IMR-90 (cell line): Measurements from ENCODE around the gene VBP1. TPM values are rescaled to one million over a fixed set of nuclear protein-coding genes. Genes with fewer than 3 reads are reported as not detected.

Experiments used
- ATAC-seq: fragments of 200-7000 bp; cut with Tn5 transposase; 2 replicates; pipeline ENCODE4 v1.9.1; 2020; ENCODE audit warnings: low read depth, mild to moderate bottlenecking, moderate library complexity
- BruUV-seq: library from RNA; stranded (reverse); fragments of 400-500 nt; replicated peaks from 2 replicates; lab custom pipeline; 2021; lab: Mats Ljungman, UMichigan
- CTCF ChIA-PET: fragments of 300-600 bp; formaldehyde crosslinking; extraction: SDS; loops from one replicate; lab custom pipeline; 2021; ENCODE audit warnings: antibody characterized with exemption; lab: Yijun Ruan, JAX
- POLR2A ChIA-PET: fragments of 300-600 bp; sonication (Branson Sonifier 250); formaldehyde crosslinking; loops from one replicate; lab custom pipeline; 2022; ENCODE audit warnings: antibody characterized with exemption; ENCODE audit not compliant: unreplicated experiment; lab: Charles Lee
- DNase-seq: peaks from one replicate; pipeline ENCODE4 v3.0.0; 2013
- H2AFZ ChIP-seq: replicated peaks from 2 replicates; pipeline ENCODE3; 2013; ENCODE audit warnings: low read length, mild to moderate bottlenecking; ENCODE audit not compliant: poor library complexity
- H2AK5ac ChIP-seq: 2 replicates; pipeline ENCODE4 v1.6.1; 2013; ENCODE audit warnings: low read depth, low read length, inconsistent platforms
- H2AK9ac ChIP-seq: replicated peaks from 2 replicates; pipeline ENCODE3; 2013; ENCODE audit warnings: mild to moderate bottlenecking, low read depth, low read length, moderate library complexity; ENCODE audit not compliant: poor library complexity
- H2BK120ac ChIP-seq: 2 replicates; pipeline ENCODE4 v1.6.1; 2013; ENCODE audit warnings: low read depth, low read length, inconsistent platforms
- H2BK15ac ChIP-seq: 3 replicates; pipeline ENCODE4 v1.6.1; 2013; ENCODE audit warnings: low read depth, low read length, inconsistent platforms
- H2BK20ac ChIP-seq: 2 replicates; pipeline ENCODE4 v1.6.1; 2013; ENCODE audit warnings: low read depth, mild to moderate bottlenecking, inconsistent platforms, low read length, moderate library complexity
- H2BK5ac ChIP-seq: 2 replicates; pipeline ENCODE4 v1.6.1; 2013; ENCODE audit warnings: mild to moderate bottlenecking, low read depth, low read length, inconsistent platforms; ENCODE audit not compliant: poor library complexity, severe bottlenecking
- H3K14ac ChIP-seq: replicated peaks from 2 replicates; pipeline ENCODE4 v1.6.1; 2013; ENCODE audit warnings: low read depth, low read length, inconsistent platforms
- H3K18ac ChIP-seq: 2 replicates; pipeline ENCODE4 v1.6.1; 2013; ENCODE audit warnings: low read depth, low read length, control low read depth
- H3K23ac ChIP-seq: 2 replicates; pipeline ENCODE4 v1.6.1; 2013; ENCODE audit warnings: low read depth, low read length, inconsistent platforms
- H3K27ac ChIP-seq: 2 replicates; pipeline ENCODE4 v1.5.1; 2013; ENCODE audit warnings: mild to moderate bottlenecking, control low read depth, low read length; ENCODE audit not compliant: insufficient read depth
- H3K27me3 ChIP-seq: 2 replicates; pipeline ENCODE4 v1.6.1; 2013; ENCODE audit warnings: low read length; ENCODE audit not compliant: control insufficient read depth, insufficient read depth
- H3K36me3 ChIP-seq: 2 replicates; pipeline ENCODE4 v1.6.1; 2013; ENCODE audit warnings: low read length, mixed read lengths; ENCODE audit not compliant: control insufficient read depth, insufficient read depth
- H3K4ac ChIP-seq: 2 replicates; pipeline ENCODE4 v1.6.1; 2013; ENCODE audit warnings: low read depth, low read length, inconsistent platforms
- H3K4me1 ChIP-seq: 2 replicates; pipeline ENCODE4 v1.6.1; 2013; ENCODE audit warnings: low read length, mixed read lengths; ENCODE audit not compliant: control insufficient read depth, insufficient read depth
- H3K4me2 ChIP-seq: 2 replicates; pipeline ENCODE4 v1.6.1; 2013; ENCODE audit warnings: low read depth, mild to moderate bottlenecking, control low read depth, low read length, moderate library complexity
- H3K4me3 ChIP-seq: 2 replicates; pipeline ENCODE4 v1.5.1; 2013; ENCODE audit warnings: low read depth, mild to moderate bottlenecking, control low read depth, low read length, moderate library complexity; ENCODE audit not compliant: insufficient read depth
- H3K56ac ChIP-seq: 2 replicates; pipeline ENCODE4 v1.6.1; 2013; ENCODE audit warnings: low read length, inconsistent platforms; ENCODE audit not compliant: insufficient read depth; ENCODE audit errors: extremely low read depth
- H3K79me1 ChIP-seq, 2 experiments: 2 replicates each; pipeline ENCODE4 v1.6.1; 2013; ENCODE audit warnings: low read length in 2 of 2, inconsistent platforms in 1 of 2, low read depth in 1 of 2
- H3K9ac ChIP-seq: 2 replicates; pipeline ENCODE4 v1.6.1; 2013; ENCODE audit warnings: low read depth, low read length, control low read depth
- H3K9me1 ChIP-seq: 2 replicates; pipeline ENCODE4 v1.6.1; 2013; ENCODE audit warnings: low read length, inconsistent platforms; ENCODE audit not compliant: insufficient read depth
- H3K9me3 ChIP-seq: 2 replicates; pipeline ENCODE4 v1.6.1; 2013; ENCODE audit warnings: low read length; ENCODE audit not compliant: control insufficient read depth, insufficient read depth
- H4K20me1 ChIP-seq: 2 replicates; pipeline ENCODE4 v1.6.1; 2013; ENCODE audit warnings: low read length, inconsistent platforms; ENCODE audit not compliant: insufficient read depth
- H4K5ac ChIP-seq: 2 replicates; pipeline ENCODE4 v1.6.1; 2013; ENCODE audit warnings: mild to moderate bottlenecking, low read depth, low read length, control low read depth
- H4K8ac ChIP-seq, 2 experiments: 2 replicates each; pipeline ENCODE4 v1.6.1; 2013; ENCODE audit warnings: low read depth in 2 of 2, low read length in 2 of 2, control low read depth in 1 of 2, inconsistent platforms in 1 of 2
- H4K91ac ChIP-seq: 2 replicates; pipeline ENCODE4 v1.6.1; 2013; ENCODE audit warnings: low read depth, low read length, inconsistent platforms; ENCODE audit not compliant: insufficient read depth
- BHLHE40 ChIP-seq: fragments of 150-350 bp; IDR thresholded peaks from 2 replicates; pipeline ENCODE4 v1.6.1; 2016; ENCODE audit warnings: mild to moderate bottlenecking, low read depth, low read length
- FOS ChIP-seq: fragments of 150-350 bp; IDR thresholded peaks from 2 replicates; pipeline ENCODE4 v1.6.1; 2016; ENCODE audit warnings: low read depth, low read length
- MXI1 ChIP-seq: IDR thresholded peaks from 2 replicates; pipeline ENCODE4 v1.6.1; 2012; ENCODE audit warnings: low read depth, mild to moderate bottlenecking, low read length, moderate library complexity, borderline replicate concordance
- NFE2L2 ChIP-seq: fragments of 150-350 bp; IDR thresholded peaks from 2 replicates; pipeline ENCODE4 v1.6.1; 2016; ENCODE audit warnings: low read depth, mild to moderate bottlenecking, low read length
- POLR2A ChIP-seq: IDR thresholded peaks from 2 replicates; pipeline ENCODE4 v1.6.1; 2012; ENCODE audit warnings: mild to moderate bottlenecking, low read depth, low read length
- RAD21 ChIP-seq: IDR thresholded peaks from 2 replicates; pipeline ENCODE4 v1.6.1; 2012; ENCODE audit warnings: low read length, improper control_type of control experiment
- WGBS, 2 experiments: methylation state at CpG; one replicate each; pipeline versions ENCODE4 v1.1.5 to v1.1.7; 2013; ENCODE audit warnings: missing lambda C conversion rate in 2 of 2; ENCODE audit not compliant: insufficient read length in 1 of 2; ENCODE audit errors: extremely low coverage in 2 of 2; 5-methylcytosine and 5-hydroxymethylcytosine counted together
- dilution Hi-C: fragments of 300-500 bp; cut with HindIII; formaldehyde crosslinking; loops from one replicate; pipeline ENCODE4 v1.14.3; 2018; ENCODE audit warnings: low sequenced_read_pairs; ENCODE audit not compliant: unreplicated experiment
- in situ Hi-C: fragments of 300-500 bp; cut with MboI; formaldehyde crosslinking; loops from 3 replicates; pipeline ENCODE4 v1.14.3; 2019; ENCODE audit warnings: low sequenced_read_pairs, inconsistent platforms, mixed read lengths
- intact Hi-C: fragments of 100-400 bp; cut with micrococcal nuclease; formaldehyde crosslinking; loops from 2 replicates; pipeline ENCODE4 v1.10.0; 2022
- polyA plus RNA-seq, 3 experiments: library from polyadenylated mRNA; depleted of rRNA; stranded (reverse); fragments of >200 nt; gene quantifications; 2 replicates each; pipeline ENCODE4 v1.2.3, GENCODE V29; 2012; ENCODE audit warnings: low replicate concordance in 1 of 3
- total RNA-seq: library from RNA; depleted of rRNA; stranded (reverse); fragments of >200 nt; gene quantifications from 2 replicates; pipeline ENCODE4 v1.2.3, GENCODE V29; 2012
- TF ChIP-seq, protein P1 (sequence below): conservative IDR thresholded peaks from 2 replicates; pipeline ENCODE4 v1.5.1; 2012; ENCODE audit warnings: mild to moderate bottlenecking, low read depth, low read length, improper control_type of control experiment

VBP1 gene
- total and polyA plus RNA-seq, 2 of the 4 experiments (the other 2 are of a cell fraction), result 30.8 to 42.3 TPM

DNA sequence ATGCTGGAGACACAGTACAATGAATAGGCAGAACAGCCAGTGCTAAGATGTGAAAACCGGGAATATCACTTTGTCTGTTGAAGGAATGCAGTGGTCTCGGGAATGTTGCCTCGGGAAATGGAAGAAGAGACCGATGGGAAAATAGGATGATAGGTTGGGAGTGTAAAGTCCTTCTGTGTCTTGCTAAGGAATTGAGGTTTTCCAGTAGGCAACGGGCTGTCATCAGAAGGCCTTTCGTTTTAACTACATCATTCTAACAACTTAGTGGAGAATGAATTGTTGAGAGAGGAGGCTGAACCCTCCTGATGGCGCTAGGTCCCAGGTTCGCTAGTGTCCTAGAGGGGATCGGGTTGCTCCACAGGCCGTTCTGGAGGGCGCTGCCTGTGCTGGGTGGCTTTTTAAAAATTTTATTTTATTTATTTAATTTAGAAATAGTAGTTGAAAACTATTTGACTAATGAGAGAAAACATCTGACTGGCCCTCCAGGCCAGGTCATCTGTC is 730 bp downstream of the VBP1 start:
- no TSS peak for BruUV-seq
- Histone ChIP-seq H2BK20ac (no peak overlapping the region), H3K27me3 (no peaks in the 10 kb centered on the region), H3K9me1 (no peaks in the 10 kb centered on the region), H3K4me3 (peak overlapping the region; percentile 92), H3K18ac (no peak overlapping the region), H3K36me3 (peaks cover 3% of the 10 kb centered on the region; the same call in 1 of the 2 replicates), H4K91ac (no peak overlapping the region), H3K56ac (0 out of 2 replicates have a peak overlapping the region, but pooled peaks have one; percentile 32), H2BK5ac (peak overlapping the region; percentile 1), H4K20me1 (peaks cover 4% of the 10 kb centered on the region), H2BK15ac (no peak overlapping the region), H3K9me3 (no peaks in the 10 kb centered on the region), H2AK9ac (peak overlapping the region; percentile 59), H3K23ac (peak overlapping the region; percentile 80), H3K79me1 (no peaks in the 10 kb centered on the region; a peak in 2 of 4 replicates), H3K27ac (peak overlapping the region; percentile 16), H3K14ac (peak overlapping the region; percentile 68; the same call in 1 of the 2 replicates), H2AFZ (peak overlapping the region; percentile 95), H4K5ac (no peak overlapping the region), H2BK120ac (no peak overlapping the region), H3K4me2 (peak overlapping the region; percentile 69), H3K4me1 (no peaks in the 10 kb centered on the region), H2AK5ac (0 out of 2 replicates have a peak overlapping the region, but pooled peaks have one; percentile 13), H3K4ac (peak overlapping the region; percentile 57; the same call in 1 of the 2 replicates), H3K9ac (peak overlapping the region; percentile 81), H4K8ac (no peak overlapping the region)
- peak; percentile 4 for DNase-seq
- ATAC-seq, result peak; percentile 11; the same call in 1 of the 2 replicates
- ChIA-PET CTCF (interaction anchor here (1.4 kb wide), 1 partner anchor 9 kb away, joined by 5 read pairs; no protein-coding TSS in a partner anchor), POLR2A (no interaction called here)
- intact Hi-C loops (loop anchor here (2.0 to 10.0 kb wide), 2 partner anchors 122 to 604 kb away; no protein-coding TSS in a partner anchor), in situ Hi-C loops (no loop called here), dilution Hi-C loops (no loop called here)
- WGBS, 2 experiments, result no CpG with 5 or more reads among the region's 11 CpGs
- TF ChIP-seq MXI1 (no peak), RAD21 (no peak), NFE2L2 (no peak), BHLHE40 (no peak), POLR2A (no peak), FOS (no peak)
- TF ChIP-seq, protein P1, sequence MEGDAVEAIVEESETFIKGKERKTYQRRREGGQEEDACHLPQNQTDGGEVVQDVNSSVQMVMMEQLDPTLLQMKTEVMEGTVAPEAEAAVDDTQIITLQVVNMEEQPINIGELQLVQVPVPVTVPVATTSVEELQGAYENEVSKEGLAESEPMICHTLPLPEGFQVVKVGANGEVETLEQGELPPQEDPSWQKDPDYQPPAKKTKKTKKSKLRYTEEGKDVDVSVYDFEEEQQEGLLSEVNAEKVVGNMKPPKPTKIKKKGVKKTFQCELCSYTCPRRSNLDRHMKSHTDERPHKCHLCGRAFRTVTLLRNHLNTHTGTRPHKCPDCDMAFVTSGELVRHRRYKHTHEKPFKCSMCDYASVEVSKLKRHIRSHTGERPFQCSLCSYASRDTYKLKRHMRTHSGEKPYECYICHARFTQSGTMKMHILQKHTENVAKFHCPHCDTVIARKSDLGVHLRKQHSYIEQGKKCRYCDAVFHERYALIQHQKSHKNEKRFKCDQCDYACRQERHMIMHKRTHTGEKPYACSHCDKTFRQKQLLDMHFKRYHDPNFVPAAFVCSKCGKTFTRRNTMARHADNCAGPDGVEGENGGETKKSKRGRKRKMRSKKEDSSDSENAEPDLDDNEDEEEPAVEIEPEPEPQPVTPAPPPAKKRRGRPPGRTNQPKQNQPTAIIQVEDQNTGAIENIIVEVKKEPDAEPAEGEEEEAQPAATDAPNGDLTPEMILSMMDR, result no peak
